Measurements from ENCODE around the gene ALPL.
A peak's percentile ranks its signal among the peaks of the same experiment; 100 is the strongest.

GRCh38 chr1:21534674-21535378 is 25.6 kb downstream of the ALPL start:
- TF ChIP-seq CTCF (IDR thresholded peaks at IDR 0.05), result peak in 3 of 4 experiments; percentile 45 to 68 (median 65)
- no peak for TF ChIP-seq POLR2A (IDR thresholded peaks at IDR 0.05)

Measured in prostate gland (tissue), 2 donors.